Measurements from ENCODE around the gene GLS2.

- no peak for TF ChIP-seq POLR2A (IDR thresholded peaks at IDR 0.05)
- TF ChIP-seq, protein P1, sequence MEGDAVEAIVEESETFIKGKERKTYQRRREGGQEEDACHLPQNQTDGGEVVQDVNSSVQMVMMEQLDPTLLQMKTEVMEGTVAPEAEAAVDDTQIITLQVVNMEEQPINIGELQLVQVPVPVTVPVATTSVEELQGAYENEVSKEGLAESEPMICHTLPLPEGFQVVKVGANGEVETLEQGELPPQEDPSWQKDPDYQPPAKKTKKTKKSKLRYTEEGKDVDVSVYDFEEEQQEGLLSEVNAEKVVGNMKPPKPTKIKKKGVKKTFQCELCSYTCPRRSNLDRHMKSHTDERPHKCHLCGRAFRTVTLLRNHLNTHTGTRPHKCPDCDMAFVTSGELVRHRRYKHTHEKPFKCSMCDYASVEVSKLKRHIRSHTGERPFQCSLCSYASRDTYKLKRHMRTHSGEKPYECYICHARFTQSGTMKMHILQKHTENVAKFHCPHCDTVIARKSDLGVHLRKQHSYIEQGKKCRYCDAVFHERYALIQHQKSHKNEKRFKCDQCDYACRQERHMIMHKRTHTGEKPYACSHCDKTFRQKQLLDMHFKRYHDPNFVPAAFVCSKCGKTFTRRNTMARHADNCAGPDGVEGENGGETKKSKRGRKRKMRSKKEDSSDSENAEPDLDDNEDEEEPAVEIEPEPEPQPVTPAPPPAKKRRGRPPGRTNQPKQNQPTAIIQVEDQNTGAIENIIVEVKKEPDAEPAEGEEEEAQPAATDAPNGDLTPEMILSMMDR (IDR thresholded peaks at IDR 0.05 in 4 of 5, conservative IDR thresholded peaks at IDR 0.05 in 1 of 5), result no peak
Observed at GRCh38 chr12:56462565-56462964, 25.4 kb downstream of the GLS2 start.

All from gastrocnemius medialis (tissue), 4 donors.